ENCODE data around the gene INSC. TPM values are rescaled to one million over a fixed set of nuclear protein-coding genes. Genes with fewer than 3 reads are reported as not detected.
A peak's percentile ranks its signal among the peaks of the same experiment; 100 is the strongest.

INSC gene
- total and polyA plus RNA-seq, 2 of the 13 experiments (the other 11 are each of a cell fraction or from before 2014, with no cell fraction given), result 0.09 TPM; not detected in 1

GRCh38 chr11:15074206-15075161, 40.2 kb upstream of the INSC start (continued):
- peak; percentile 63; the same call in 1 of the 2 replicates for TF ChIP-seq MTF2 (CRISPR knock-in tag; IDR thresholded peaks at IDR 0.05; ENCODE audit: borderline replicate concordance)
- TF ChIP-seq SMARCE1 (IDR thresholded peaks at IDR 0.05; ENCODE audit: borderline replicate concordance), result no peak
- TF ChIP-seq ETV5 (CRISPR knock-in tag; IDR thresholded peaks at IDR 0.05; ENCODE audit: borderline replicate concordance), result 0 out of 2 replicates have a peak, but pooled peaks have one; percentile 8
- TF ChIP-seq JUNB (CRISPR knock-in tag; IDR thresholded peaks at IDR 0.05; ENCODE audit: borderline replicate concordance), result no peak
- peak; percentile 72 for TF ChIP-seq RAD21 (CRISPR knock-in tag; IDR thresholded peaks at IDR 0.05)
- no peak for TF ChIP-seq ZKSCAN1 (IDR thresholded peaks at IDR 0.05; ENCODE audit: low read length)
- TF ChIP-seq THAP9 (CRISPR knock-in tag; IDR thresholded peaks at IDR 0.05; ENCODE audit: borderline replicate concordance), result no peak
- peak; percentile 47; the same call in 1 of the 2 replicates for TF ChIP-seq ZNF292 (CRISPR knock-in tag; IDR thresholded peaks at IDR 0.05; ENCODE audit: borderline replicate concordance, low read depth)
- TF ChIP-seq SMC3 (IDR thresholded peaks at IDR 0.05; ENCODE audit: low read length), result no peak; the same call in 1 of the 2 replicates
- TF ChIP-seq ZNF143 (CRISPR knock-in tag; IDR thresholded peaks at IDR 0.05), result no peak
- TF ChIP-seq ZMAT3 (CRISPR knock-in tag; conservative IDR thresholded peaks at IDR 0.05), result 0 out of 2 replicates have a peak, but pooled peaks have one; percentile 43
- no peak for TF ChIP-seq MNT (IDR thresholded peaks at IDR 0.05)
- peak; percentile 78 for TF ChIP-seq STAG1 (CRISPR knock-in tag; IDR thresholded peaks at IDR 0.05)
- no peak for TF ChIP-seq ZBTB10 (CRISPR knock-in tag; IDR thresholded peaks at IDR 0.05; ENCODE audit: borderline replicate concordance)
- no peak for TF ChIP-seq ZNF264 (CRISPR knock-in tag; IDR thresholded peaks at IDR 0.05)
- TF ChIP-seq RNF2 (conservative IDR thresholded peaks at IDR 0.05; ENCODE audit: low read depth), result no peak
- TF ChIP-seq HNRNPLL (IDR thresholded peaks at IDR 0.05; ENCODE audit: low read depth, low read length, poor library complexity, severe bottlenecking), result peak; percentile 26
- TF ChIP-seq ZMYM4 (CRISPR knock-in tag; IDR thresholded peaks at IDR 0.05), result 0 out of 2 replicates have a peak, but pooled peaks have one; percentile 46
- peak; percentile 26; the same call in 1 of the 2 replicates for TF ChIP-seq NFKB2 (CRISPR knock-in tag; IDR thresholded peaks at IDR 0.05; ENCODE audit: borderline replicate concordance)
- TF ChIP-seq GMEB1 (CRISPR knock-in tag; IDR thresholded peaks at IDR 0.05; ENCODE audit: borderline replicate concordance), result no peak

All from HepG2 (cell line).